ENCODE results near the gene IDH3G.

- TF ChIP-seq CTCF (conservative IDR thresholded peaks at IDR 0.05 in 1 of 2, IDR thresholded peaks at IDR 0.05 in 1 of 2; ENCODE audit: low read depth in 1 of 2, low read length in 2 of 2) (no peak), EZH2 (IDR thresholded peaks at IDR 0.05; ENCODE audit: low read length, missing control alignments) (no peak)
These were observed 21.0 kb downstream of the IDH3G start for GRCh38 chrX:153773218-153773611.

Measured in fibroblast of lung (primary cell).